ENCODE measurements around the gene CNTN1. TPM values are rescaled to one million over a fixed set of nuclear protein-coding genes. Genes with fewer than 3 reads are reported as not detected.

CNTN1 gene
- total and polyA plus RNA-seq, 11 donors = 0.01 to 0.66 (median 0.20) TPM; not detected in 2

GRCh38 chr12:40768125-40768864 is 76.1 kb downstream of the CNTN1 start:
- no peaks in the 10 kb centered on the region for H3K36me3 ChIP-seq
- 84 to 88% (median 85%) methylated on average over 8 of the region's 8 CpGs for WGBS, 4 donors
- H3K27me3 ChIP-seq = no peaks in the 10 kb centered on the region
- H3K27ac ChIP-seq = no peak overlapping the region
- intact Hi-C loops (cut with DNase I) = no loop called here
- no peaks in the 10 kb centered on the region for H3K9me3 ChIP-seq
- no peak for TF ChIP-seq CTCF (IDR thresholded peaks at IDR 0.05)
- no peak for TF ChIP-seq POLR2A (IDR thresholded peaks at IDR 0.05)
- ATAC-seq = no peak
- DNase-seq = no peak
- no peaks in the 10 kb centered on the region for H3K4me1 ChIP-seq
- no peak overlapping the region for H3K4me3 ChIP-seq

- 35 to 42% (median 38%) methylated on average over 2 of the region's 2 CpGs for WGBS, 4 donors
- no peaks in the 10 kb centered on the region for H3K27me3 ChIP-seq
- H3K9me3 ChIP-seq = no peaks in the 10 kb centered on the region
- no peaks in the 10 kb centered on the region for H3K4me1 ChIP-seq
- ATAC-seq = no peak
- H3K27ac ChIP-seq = no peak overlapping the region
- no peaks in the 10 kb centered on the region for H3K36me3 ChIP-seq
- intact Hi-C loops (cut with DNase I) = no loop called here
- no peak for DNase-seq
- TF ChIP-seq CTCF (IDR thresholded peaks at IDR 0.05) (no peak), POLR2A (IDR thresholded peaks at IDR 0.05) (no peak)
- H3K4me3 ChIP-seq = no peak overlapping the region
Measured at GRCh38 chr12:40769846-40770245, 77.6 kb downstream of the CNTN1 start.

GRCh38 chr12:40770781-40771180 is 78.5 kb downstream of the CNTN1 start:
- no peak for DNase-seq
- H3K27ac ChIP-seq = no peak overlapping the region
- H3K9me3 ChIP-seq = no peaks in the 10 kb centered on the region
- WGBS, 4 donors = 64 to 83% (median 78%) methylated on average over 2 of the region's 2 CpGs
- no peaks in the 10 kb centered on the region for H3K4me1 ChIP-seq
- intact Hi-C loops (cut with DNase I) = no loop called here
- no peaks in the 10 kb centered on the region for H3K36me3 ChIP-seq
- H3K27me3 ChIP-seq = no peaks in the 10 kb centered on the region
- no peak for TF ChIP-seq POLR2A (IDR thresholded peaks at IDR 0.05)
- no peak for ATAC-seq
- H3K4me3 ChIP-seq = no peak overlapping the region

GRCh38 chr12:40775661-40776060 is 83.4 kb downstream of the CNTN1 start:
- Histone ChIP-seq H3K36me3 (no peaks in the 10 kb centered on the region), H3K4me3 (no peak overlapping the region), H3K27me3 (no peaks in the 10 kb centered on the region), H3K27ac (no peak overlapping the region), H3K9me3 (no peaks in the 10 kb centered on the region), H3K4me1 (no peaks in the 10 kb centered on the region)
- no peak for TF ChIP-seq CTCF (IDR thresholded peaks at IDR 0.05)
- TF ChIP-seq POLR2A (IDR thresholded peaks at IDR 0.05) = no peak
- ATAC-seq = no peak
- intact Hi-C loops (cut with DNase I) = no loop called here
- 53 to 61% (median 54%) methylated on average over 2 of the region's 2 CpGs for WGBS, 4 donors
- DNase-seq = no peak

- WGBS, 4 donors = 78 to 85% (median 79%) methylated on average over 2 of the region's 2 CpGs
Measured at GRCh38 chr12:40784102-40784501, 91.9 kb downstream of the CNTN1 start.

More at GRCh38 chr12:40784102-40784501, 91.9 kb downstream of the CNTN1 start:
- Histone ChIP-seq H3K27me3 (no peaks in the 10 kb centered on the region), H3K4me1 (no peaks in the 10 kb centered on the region), H3K9me3 (peaks cover 0 to 3% (median 0%) of the 10 kb centered on the region in 12 donors), H3K4me3 (no peak overlapping the region), H3K27ac (no peak overlapping the region), H3K36me3 (no peaks in the 10 kb centered on the region)
- ATAC-seq (no peak), DNase-seq (no peak)
- TF ChIP-seq CTCF (IDR thresholded peaks at IDR 0.05) (no peak), POLR2A (IDR thresholded peaks at IDR 0.05) (no peak)
- intact Hi-C loops (cut with DNase I) = no loop called here
